Stomach smooth muscle (tissue), 2 donors: ENCODE measurements around the gene DYNC2LI1.
A peak's percentile ranks its signal among the peaks of the same experiment; 100 is the strongest.

Source experiments
- H3K27ac ChIP-seq: one replicate; pipeline ENCODE4 v1.7.0; 2013; ENCODE audit warnings: mild to moderate bottlenecking, low read length, inconsistent platforms
- H3K27me3 ChIP-seq, 2 donors: one replicate each; pipeline ENCODE4 v1.7.0; 2013; ENCODE audit warnings: low read length in 2 of 2; ENCODE audit not compliant: insufficient read depth in 2 of 2, control insufficient read depth in 1 of 2
- H3K36me3 ChIP-seq, 2 donors: one replicate each; pipeline ENCODE4 v1.7.0; 2013; ENCODE audit warnings: low read length in 2 of 2; ENCODE audit not compliant: control insufficient read depth in 2 of 2, insufficient read depth in 2 of 2
- H3K4me1 ChIP-seq: one replicate; pipeline ENCODE4 v1.7.0; 2013; ENCODE audit warnings: low read length; ENCODE audit not compliant: control insufficient read depth, insufficient read depth
- H3K4me3 ChIP-seq, 2 donors: one replicate each; pipeline ENCODE4 v1.7.0; 2013; ENCODE audit warnings: low read length in 2 of 2
- H3K9ac ChIP-seq, 2 donors: one replicate each; pipeline ENCODE4 v1.7.0; 2013; ENCODE audit warnings: low read length in 2 of 2, mild to moderate bottlenecking in 1 of 2
- H3K9me3 ChIP-seq, 2 donors: one replicate each; pipeline ENCODE4 v1.7.0; 2013; ENCODE audit warnings: low read length in 2 of 2; ENCODE audit not compliant: control insufficient read depth in 2 of 2
- donor health status: healthy.
- donor health status: Pancreatic carcinoma.

DYNC2LI1 gene

GRCh38 chr2:43762286-43762685 is 11.6 kb upstream of the DYNC2LI1 start:
- Histone ChIP-seq H3K36me3 (peaks cover 0 to 4% of the 10 kb centered on the region in 2 donors), H3K27ac (no peak overlapping the region), H3K9ac (no peak overlapping the region), H3K4me3 (no peak overlapping the region), H3K4me1 (no peaks in the 10 kb centered on the region), H3K27me3 (no peaks in the 10 kb centered on the region), H3K9me3 (no peaks in the 10 kb centered on the region)

DNA sequence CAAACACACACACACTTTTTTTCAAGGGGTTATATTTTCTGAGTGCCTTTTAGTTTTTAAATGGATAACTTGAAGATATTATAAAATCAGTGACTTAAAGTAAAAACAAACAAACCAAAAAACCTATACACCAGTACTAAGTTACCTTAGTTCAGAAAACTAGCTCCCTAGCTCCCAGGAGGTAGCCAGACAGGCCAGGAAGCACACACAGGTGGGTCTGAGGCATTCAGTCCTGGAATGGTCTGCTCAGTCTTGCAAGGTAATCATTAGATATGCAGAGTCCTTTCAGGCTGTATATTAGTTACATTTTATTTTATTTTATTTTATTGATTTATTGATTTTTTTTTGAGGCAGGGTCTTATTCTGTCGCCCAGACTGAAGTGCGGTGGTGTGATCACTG is 10.7 kb upstream of the DYNC2LI1 start:
- Histone ChIP-seq H3K9ac (no peak overlapping the region), H3K27me3 (no peaks in the 10 kb centered on the region), H3K27ac (no peak overlapping the region), H3K4me1 (no peaks in the 10 kb centered on the region), H3K4me3 (no peak overlapping the region), H3K9me3 (no peaks in the 10 kb centered on the region), H3K36me3 (peaks cover 0 to 4% of the 10 kb centered on the region in 2 donors)

- no peak overlapping the region for H3K27ac ChIP-seq
- no peaks in the 10 kb centered on the region for H3K9me3 ChIP-seq
- no peak overlapping the region for H3K9ac ChIP-seq
- H3K36me3 ChIP-seq, result peaks cover 0 to 4% of the 10 kb centered on the region in 2 donors
- no peak overlapping the region for H3K4me3 ChIP-seq
- H3K4me1 ChIP-seq, result no peaks in the 10 kb centered on the region
- H3K27me3 ChIP-seq, result no peaks in the 10 kb centered on the region
These were observed 9.6 kb upstream of the DYNC2LI1 start for GRCh38 chr2:43764086-43764705.

GRCh38 chr2:43766006-43766405 is 7.8 kb upstream of the DYNC2LI1 start:
- Histone ChIP-seq H3K36me3 (peaks cover 0 to 4% of the 10 kb centered on the region in 2 donors), H3K27ac (no peak overlapping the region), H3K27me3 (no peaks in the 10 kb centered on the region), H3K4me1 (no peaks in the 10 kb centered on the region), H3K9me3 (no peaks in the 10 kb centered on the region), H3K9ac (no peak overlapping the region), H3K4me3 (no peak overlapping the region)

GRCh38 chr2:43774617-43775016 is 778 bp downstream of the DYNC2LI1 start:
- H3K4me3 ChIP-seq, result peak overlapping the region; percentile 94 to 95
- H3K9me3 ChIP-seq, result no peaks in the 10 kb centered on the region
- H3K4me1 ChIP-seq, result no peaks in the 10 kb centered on the region
- peak overlapping the region; percentile 88 for H3K27ac ChIP-seq
- H3K9ac ChIP-seq, result peak overlapping the region; percentile 87 to 97
- H3K27me3 ChIP-seq, result no peaks in the 10 kb centered on the region
- peaks cover 4 to 6% of the 10 kb centered on the region in 2 donors for H3K36me3 ChIP-seq

DNA sequence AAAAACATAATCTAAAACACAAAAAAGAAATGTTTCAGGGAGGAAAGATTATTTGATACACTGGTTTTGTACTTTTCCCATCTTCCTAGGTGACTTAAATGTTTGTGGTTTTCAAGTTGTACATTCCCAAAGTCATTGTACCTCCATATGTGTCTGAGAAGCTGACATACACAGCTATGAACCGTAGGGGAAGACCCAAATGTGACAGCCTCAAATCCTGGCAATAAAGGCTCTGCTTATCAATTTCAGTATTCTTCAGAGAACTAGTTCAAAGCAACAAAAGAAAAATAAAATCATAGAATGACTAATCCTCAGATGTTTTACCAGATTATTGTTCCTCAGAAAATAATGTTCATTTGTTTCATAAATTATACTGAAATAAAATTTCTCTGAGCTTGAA is 2.5 kb downstream of the DYNC2LI1 start:
- Histone ChIP-seq H3K9me3 (no peaks in the 10 kb centered on the region), H3K4me1 (no peaks in the 10 kb centered on the region), H3K9ac (no peak overlapping the region), H3K27ac (no peak overlapping the region), H3K4me3 (no peak overlapping the region), H3K36me3 (peaks cover 8 to 12% of the 10 kb centered on the region in 2 donors), H3K27me3 (no peaks in the 10 kb centered on the region)

DNA sequence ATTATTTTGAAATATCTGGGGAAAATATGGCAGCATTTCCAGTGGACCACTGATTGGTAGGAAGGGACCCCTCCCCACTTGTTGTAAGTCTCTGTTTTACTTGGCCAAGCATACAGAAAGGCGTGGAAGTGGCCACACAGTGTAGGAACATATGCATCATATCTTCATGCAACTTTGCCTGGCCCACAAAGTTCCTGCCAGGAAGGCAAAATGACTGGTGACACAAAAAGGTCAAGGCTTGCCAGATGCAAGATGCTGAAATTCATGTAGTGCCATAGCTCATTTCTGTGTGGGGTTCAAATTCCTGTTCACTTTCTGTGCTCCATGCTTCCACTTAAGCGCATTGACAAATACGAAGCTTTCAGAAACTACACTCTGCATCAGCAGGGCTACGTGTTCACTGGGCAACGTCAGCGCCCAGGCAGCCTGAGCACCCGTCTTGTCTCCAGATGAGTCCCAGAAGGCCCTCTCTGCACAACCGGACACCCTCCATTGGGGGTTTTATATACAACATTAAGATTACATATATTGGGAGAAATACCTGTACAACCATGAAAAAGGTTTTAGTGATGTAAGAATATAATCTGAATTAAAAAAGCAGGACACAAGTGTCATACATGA is 3.6 kb downstream of the DYNC2LI1 start:
- Histone ChIP-seq H3K4me1 (no peaks in the 10 kb centered on the region), H3K9me3 (no peaks in the 10 kb centered on the region), H3K4me3 (no peak overlapping the region), H3K27ac (no peak overlapping the region), H3K27me3 (no peaks in the 10 kb centered on the region), H3K9ac (no peak overlapping the region), H3K36me3 (peaks cover 8 to 12% of the 10 kb centered on the region in 2 donors)

GRCh38 chr2:43778233-43778632 is 4.4 kb downstream of the DYNC2LI1 start:
- Histone ChIP-seq H3K27me3 (no peaks in the 10 kb centered on the region), H3K27ac (no peak overlapping the region), H3K4me1 (no peaks in the 10 kb centered on the region), H3K9ac (no peak overlapping the region), H3K36me3 (peaks cover 8 to 12% of the 10 kb centered on the region in 2 donors), H3K4me3 (no peak overlapping the region), H3K9me3 (no peaks in the 10 kb centered on the region)

DNA sequence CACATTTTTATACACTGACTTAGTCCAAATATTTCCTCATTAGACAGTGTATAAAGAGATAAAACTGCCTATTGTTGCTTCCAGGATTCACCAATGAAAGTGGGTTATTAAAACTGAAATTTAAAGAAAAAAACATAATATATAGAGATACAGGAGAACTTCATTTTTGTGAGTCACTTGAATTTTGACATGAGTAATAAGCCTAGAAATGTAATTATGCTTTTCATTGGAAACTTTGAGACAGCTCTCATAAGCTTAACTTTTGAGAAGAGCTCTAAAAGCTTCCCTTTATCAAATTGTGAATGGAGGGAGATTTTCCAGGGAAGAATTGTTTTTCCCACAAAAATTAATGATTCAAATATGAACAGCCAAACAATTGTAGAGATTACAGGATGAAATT is 14.1 kb downstream of the DYNC2LI1 start:
- Histone ChIP-seq H3K9ac (no peak overlapping the region), H3K4me3 (no peak overlapping the region), H3K27ac (no peak overlapping the region), H3K4me1 (no peaks in the 10 kb centered on the region), H3K36me3 (peaks cover 16 to 17% of the 10 kb centered on the region in 2 donors), H3K27me3 (no peaks in the 10 kb centered on the region), H3K9me3 (no peaks in the 10 kb centered on the region)

- Histone ChIP-seq H3K36me3 (peaks cover 17% of the 10 kb centered on the region in 2 donors), H3K27ac (no peak overlapping the region), H3K4me3 (no peak overlapping the region), H3K9ac (no peak overlapping the region), H3K27me3 (no peaks in the 10 kb centered on the region), H3K9me3 (no peaks in the 10 kb centered on the region), H3K4me1 (no peaks in the 10 kb centered on the region)
These were observed 14.8 kb downstream of the DYNC2LI1 start for GRCh38 chr2:43788646-43789045.

- Histone ChIP-seq H3K36me3 (peaks cover 17 to 24% of the 10 kb centered on the region in 2 donors), H3K4me1 (no peaks in the 10 kb centered on the region), H3K9ac (no peak overlapping the region), H3K9me3 (no peaks in the 10 kb centered on the region), H3K4me3 (no peak overlapping the region), H3K27me3 (no peaks in the 10 kb centered on the region), H3K27ac (no peak overlapping the region)
These were observed 16.3 kb downstream of the DYNC2LI1 start for GRCh38 chr2:43790147-43790546.
